Measurements from ENCODE around the gene ASTN2.

Gene ASTN2

GRCh38 chr9:116414374-116414773, 1000.5 kb downstream of the ASTN2 start:
- no peak for DNase-seq (ENCODE audit: low read depth)

- no peak for DNase-seq (ENCODE audit: low read depth)
Measured at GRCh38 chr9:116411506-116411905, 1003.4 kb downstream of the ASTN2 start.

- no peak for DNase-seq (ENCODE audit: low read depth)
Measured at GRCh38 chr9:116409638-116410037, 1005.2 kb downstream of the ASTN2 start.

- no peak for DNase-seq (ENCODE audit: low read depth)
Measured at GRCh38 chr9:116409129-116409528, 1005.7 kb downstream of the ASTN2 start.

- DNase-seq (ENCODE audit: low read depth), result no peak
Measured at GRCh38 chr9:116406469-116406868, 1008.4 kb downstream of the ASTN2 start.

DNA sequence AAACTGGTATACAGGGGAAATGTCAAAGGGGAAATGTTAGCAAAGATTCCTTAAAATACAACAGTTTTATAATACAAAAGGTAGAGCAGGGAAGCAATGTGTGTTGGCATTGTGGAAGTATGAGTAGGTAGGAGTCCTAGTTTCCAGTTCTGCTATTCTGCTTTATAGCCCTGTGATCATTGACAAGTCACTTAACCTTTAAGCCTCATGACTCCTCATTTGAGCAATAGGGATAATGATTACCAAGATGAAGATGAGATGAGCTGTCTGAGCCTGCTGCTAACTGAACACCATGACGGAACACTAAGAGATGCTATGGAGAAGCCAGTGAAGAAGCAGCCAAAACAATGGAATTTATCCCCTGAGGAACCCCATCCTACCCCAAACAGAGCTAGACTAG, 1009.5 kb downstream of the ASTN2 start:
- no peak for DNase-seq (ENCODE audit: low read depth)

DNA sequence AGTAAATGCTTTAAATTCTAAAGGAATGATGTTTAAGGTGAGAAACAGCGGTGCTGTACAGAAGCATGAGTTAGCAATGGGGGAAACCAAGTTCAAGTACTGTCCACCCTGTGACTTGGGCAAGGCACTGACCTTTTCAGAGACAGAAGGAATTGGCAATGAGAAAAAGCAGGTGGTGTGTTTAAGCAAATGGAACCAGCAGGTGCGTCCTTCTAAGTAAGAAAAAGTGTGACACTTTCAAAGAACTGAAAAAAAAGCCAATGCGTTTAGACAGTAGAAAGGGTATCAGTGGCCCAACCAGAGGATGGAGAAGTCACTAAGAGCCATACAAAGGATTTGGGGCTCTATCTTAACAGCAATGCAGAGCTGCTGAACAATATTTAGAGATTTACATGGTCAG, 1010.6 kb downstream of the ASTN2 start:
- DNase-seq (ENCODE audit: low read depth), result no peak

GRCh38 chr9:116403171-116403570, 1011.7 kb downstream of the ASTN2 start:
- DNase-seq (ENCODE audit: low read depth), result no peak

DNA sequence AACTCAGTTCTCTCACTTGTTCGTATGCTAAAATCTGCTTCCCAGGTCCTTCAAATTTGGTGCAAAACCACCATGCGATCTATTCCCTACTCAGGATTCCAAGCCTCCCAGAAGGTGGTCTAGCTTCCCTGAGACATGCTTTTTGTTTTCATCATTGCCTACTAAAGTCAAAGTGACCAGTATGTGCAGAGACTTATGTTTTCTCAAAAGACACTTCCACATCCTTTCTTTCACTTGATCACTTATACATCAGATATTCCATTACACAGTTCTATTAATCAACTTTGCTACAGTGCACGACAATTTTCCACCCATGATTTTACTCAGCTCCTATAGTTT, 1019.2 kb downstream of the ASTN2 start:
- DNase-seq (ENCODE audit: low read depth), result no peak

DNA sequence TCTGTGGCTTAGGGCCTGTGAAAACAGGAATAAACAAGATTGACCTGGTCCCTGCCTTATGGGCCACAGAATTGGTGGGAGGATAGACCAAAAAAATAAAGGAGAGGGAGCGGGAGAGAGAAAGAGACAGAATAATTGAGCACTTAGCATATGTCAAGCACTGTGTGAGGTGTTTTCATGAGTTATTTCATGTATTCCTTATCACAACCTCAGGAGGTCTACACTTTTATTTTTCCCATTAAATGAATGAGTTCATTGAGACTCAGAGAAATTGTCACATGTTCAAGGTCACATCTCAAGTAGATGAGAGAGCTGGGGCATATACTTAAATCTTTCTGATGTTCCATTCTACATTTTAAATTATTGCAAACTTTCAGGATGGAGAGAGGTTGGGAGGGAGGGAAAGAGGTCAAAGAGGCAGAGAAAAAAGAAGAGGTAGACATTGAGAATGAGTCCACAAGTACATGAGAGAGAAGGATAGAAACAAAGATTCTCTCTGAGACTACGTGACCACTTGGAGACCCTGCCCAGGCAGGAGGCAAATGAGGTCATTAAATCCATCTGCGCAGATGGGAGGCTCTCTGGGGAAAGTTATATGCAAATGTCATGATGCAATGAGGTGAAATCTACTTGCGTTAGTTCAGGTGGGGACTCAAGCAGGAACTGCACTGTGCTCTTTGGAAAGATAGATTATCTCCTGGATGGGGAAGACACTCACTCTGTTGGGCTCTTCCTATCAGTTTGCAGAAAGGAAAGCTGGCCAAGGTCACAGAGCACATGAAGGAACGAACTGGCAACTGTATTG, 1019.8 kb downstream of the ASTN2 start:
- no peak for DNase-seq (ENCODE audit: low read depth)

DNA sequence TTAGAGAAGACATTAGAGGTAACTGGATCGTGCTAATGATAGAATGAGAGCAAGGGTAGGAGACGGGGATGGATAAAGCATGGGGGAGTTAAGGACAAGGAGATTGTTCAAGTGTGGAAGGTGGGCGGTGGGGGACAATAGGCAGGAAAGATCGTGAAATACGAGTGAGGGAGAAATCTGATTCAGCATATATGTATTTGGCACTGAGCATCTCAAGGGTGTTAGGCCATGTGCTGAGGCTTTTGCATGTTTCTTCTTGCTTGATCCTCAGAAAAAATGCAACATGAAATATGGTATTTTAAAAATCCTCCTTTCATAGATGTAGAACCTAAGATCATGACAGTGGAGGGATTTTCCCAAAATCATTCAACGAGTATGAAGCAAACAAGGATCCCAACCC, 1020.8 kb downstream of the ASTN2 start:
- DNase-seq (ENCODE audit: low read depth), result no peak

GRCh38 chr9:116393198-116393597, 1021.7 kb downstream of the ASTN2 start:
- no peak for DNase-seq (ENCODE audit: low read depth)

GRCh38 chr9:116391306-116391900, 1023.5 kb downstream of the ASTN2 start:
- DNase-seq (ENCODE audit: low read depth), result peak; percentile 88

DNA sequence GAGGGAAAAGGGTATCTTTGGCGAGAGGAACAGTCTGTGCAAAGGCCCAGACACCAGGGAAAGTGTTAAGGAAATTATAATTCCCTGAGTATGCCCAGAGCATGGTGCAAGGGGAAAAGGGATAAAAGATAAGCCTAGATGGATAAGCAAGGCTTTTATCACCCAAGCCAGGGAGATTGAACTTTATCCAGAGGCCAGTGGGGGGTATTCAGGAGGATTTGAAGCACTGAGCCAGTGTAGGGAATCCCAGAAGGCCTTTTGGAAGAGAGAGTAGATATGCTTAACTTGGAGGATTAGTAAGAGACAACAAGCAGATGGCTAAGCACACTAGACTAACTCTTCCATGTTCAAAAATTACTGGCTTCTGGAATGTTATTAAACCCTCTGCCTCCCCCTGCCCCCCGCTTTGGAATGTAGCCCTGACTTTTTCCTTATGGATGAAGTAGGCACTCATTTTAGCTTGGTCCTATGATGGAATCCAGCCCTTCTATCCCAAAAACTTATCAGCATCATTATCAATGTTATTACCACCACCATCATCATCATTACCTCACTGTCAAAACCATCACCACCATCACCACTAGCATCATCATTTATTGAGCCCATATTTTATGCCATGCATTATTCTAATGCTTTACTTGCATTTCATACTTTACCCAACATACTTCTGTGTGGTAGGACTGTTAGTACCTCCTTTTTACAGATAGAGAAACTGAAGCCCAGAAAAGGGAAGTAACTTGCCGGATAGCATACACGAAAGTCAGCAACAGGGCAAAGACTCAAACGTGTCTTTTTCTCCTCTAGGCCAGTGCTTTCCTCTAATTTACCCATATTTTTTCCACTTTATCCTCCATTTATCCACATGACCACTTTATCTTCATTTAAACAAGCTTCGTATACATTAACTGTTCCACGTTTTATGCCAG, 1024.3 kb downstream of the ASTN2 start:
- peak; percentile 54 for DNase-seq (ENCODE audit: low read depth)

DNA sequence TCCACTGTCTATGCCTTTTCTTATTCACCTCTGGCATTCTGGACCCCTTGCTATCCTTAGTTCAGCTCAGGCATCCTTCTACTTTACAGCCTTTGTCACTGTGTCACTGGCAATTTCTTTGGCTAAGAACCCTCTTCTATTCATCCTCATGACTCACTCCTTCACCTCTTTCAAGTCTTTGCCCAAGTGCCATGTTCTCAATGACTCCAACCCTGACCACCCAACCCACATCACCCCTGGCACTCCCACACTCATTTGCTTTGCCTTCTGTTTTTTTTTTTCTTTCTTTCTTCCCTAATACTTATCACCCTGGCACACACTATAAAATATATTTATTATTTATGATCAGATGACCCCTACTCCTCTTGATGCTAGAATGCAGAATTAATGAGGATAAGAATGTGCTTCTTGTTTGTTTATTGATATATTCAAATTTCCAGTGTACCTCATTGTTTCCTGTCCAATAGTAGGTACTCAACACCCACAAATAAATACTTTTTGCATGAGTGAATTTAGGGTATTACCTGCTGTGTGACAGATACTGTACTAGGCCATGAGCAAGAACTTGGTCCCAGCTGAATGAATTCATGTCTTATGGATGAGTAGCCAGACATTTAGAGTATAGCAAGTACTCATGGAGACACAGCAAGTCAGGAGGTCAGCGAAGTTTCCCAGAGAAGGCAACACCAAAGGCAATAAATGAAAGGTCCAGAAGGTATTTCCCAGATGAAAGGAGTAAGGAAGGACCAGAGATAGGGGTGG, 1025.1 kb downstream of the ASTN2 start:
- DNase-seq (ENCODE audit: low read depth), result no peak

DNA sequence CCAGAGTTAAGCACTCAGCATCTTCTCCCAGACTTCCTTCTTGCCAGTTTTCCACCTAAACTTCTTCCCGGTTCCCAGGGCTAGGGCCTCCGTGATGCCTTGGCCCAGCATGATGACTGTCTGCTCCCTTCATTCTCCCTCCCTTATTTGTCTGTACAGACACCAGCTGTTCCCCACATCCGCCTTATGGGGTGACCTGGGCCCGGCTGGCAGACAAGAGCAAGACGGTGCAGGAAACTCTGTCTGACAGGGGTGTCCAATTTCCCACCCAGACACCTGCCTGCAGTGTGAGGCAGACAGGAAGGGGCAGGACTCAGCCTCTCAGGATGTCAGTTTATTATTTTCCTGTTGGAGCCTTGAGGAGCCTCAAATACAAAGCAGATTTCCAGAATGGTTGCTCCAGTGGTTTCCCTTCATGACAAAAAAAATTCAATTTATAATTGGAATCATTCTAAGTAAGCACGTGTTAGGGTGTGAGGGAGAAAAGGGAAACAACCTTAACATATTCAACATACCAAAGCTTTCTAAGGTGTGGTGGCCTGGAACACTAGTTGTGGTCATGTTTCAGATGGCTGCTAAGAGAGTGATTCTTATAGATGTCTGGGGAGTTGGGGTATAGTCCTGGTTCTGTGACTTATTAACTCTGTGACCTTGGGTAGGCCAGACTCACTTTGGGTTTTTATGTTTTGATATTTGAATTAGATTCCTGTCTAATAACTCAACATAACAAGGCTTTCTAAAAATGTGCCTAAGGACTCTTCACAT, 1026.7 kb downstream of the ASTN2 start:
- peak; percentile 52 for DNase-seq (ENCODE audit: low read depth)

GRCh38 chr9:116383936-116384335, 1030.9 kb downstream of the ASTN2 start:
- peak; percentile 48 for DNase-seq (ENCODE audit: low read depth)

DNA sequence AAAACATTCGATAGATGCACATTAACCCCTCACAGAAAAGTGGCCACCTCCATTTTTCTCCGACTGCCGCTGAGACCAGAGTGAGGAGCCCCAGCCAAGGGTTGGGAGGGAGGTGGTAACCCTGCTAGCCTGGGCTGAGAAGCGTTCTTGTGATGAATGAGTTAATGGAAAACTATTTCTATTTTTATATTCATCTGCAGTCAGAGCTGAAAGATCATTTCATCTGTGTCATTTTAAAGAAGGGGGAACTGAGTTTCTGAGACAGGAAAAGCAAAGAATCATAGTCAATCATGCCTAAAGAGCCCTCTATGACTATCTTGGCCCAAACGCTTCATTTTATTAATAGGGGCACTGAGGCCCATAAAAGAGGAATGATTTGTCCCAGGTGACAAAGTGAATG, 1031.7 kb downstream of the ASTN2 start:
- peak; percentile 23 for DNase-seq (ENCODE audit: low read depth)

GRCh38 chr9:116382053-116382452, 1032.8 kb downstream of the ASTN2 start:
- DNase-seq (ENCODE audit: low read depth), result no peak

DNA sequence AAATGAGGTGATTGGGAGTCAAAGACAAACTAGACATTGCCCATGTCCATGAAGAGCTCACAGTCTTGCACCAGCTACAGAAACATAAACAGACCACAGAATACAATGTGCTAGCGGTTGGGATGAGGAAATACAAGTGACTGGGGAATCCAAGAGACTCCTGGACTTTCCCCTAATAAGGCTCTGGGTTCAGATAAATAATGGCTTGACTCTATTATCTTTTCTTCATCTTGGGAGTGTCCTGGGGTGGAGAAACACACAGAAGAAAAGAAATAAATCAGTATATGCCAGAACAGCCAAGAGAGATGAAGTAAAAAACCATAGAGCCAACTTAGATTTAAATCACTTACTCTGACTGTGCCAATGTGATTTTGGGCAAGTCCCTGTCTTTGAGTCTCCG, 1033.5 kb downstream of the ASTN2 start:
- no peak for DNase-seq (ENCODE audit: low read depth)

GRCh38 chr9:116380496-116380995, 1034.3 kb downstream of the ASTN2 start:
- DNase-seq (ENCODE audit: low read depth), result no peak
